Sigmoid colon (tissue), 7 donors: ENCODE results near the gene ENPP7. TPM values are rescaled to one million over a fixed set of nuclear protein-coding genes. Genes with fewer than 3 reads are reported as not detected.

Experiments
- DNase-seq: peaks from one replicate; pipeline ENCODE4 v3.0.0-alpha.2; 2019
- H3K27ac ChIP-seq, 4 donors: fragments of 200-600 bp; sonication (generic); one replicate each; pipeline ENCODE4 v1.5.1; 2016 to 2019; ENCODE audit warnings: mild to moderate bottlenecking in 1 of 4
- H3K27me3 ChIP-seq, 3 donors: fragments of 200-600 bp; sonication (generic); one replicate each; pipeline ENCODE4 v1.5.1; 2019; ENCODE audit warnings: mild to moderate bottlenecking in 1 of 3
- H3K36me3 ChIP-seq, 4 donors: fragments of 200-600 bp; sonication (generic); one replicate each; pipeline ENCODE4 v1.5.1; 2016 to 2019
- H3K4me1 ChIP-seq, 4 donors: fragments of 200-600 bp; sonication (generic); one replicate each; pipeline ENCODE4 v1.5.1; 2017 to 2019
- H3K4me3 ChIP-seq, 4 donors: fragments of 200-600 bp; sonication (generic); one replicate each; pipeline ENCODE4 v1.5.1; 2017 to 2019; ENCODE audit warnings: mild to moderate bottlenecking in 2 of 4, moderate library complexity in 1 of 4
- H3K9me3 ChIP-seq, 4 donors: fragments of 200-600 bp in 3 of 4; sonication (generic) in 3 of 4; one replicate each; pipeline versions ENCODE4 v1.5.1 to v1.6.1; 2013 to 2019
- CTCF ChIP-seq, 4 experiments: fragments of 450-650 bp in 3 of 4; fragments of 200-600 bp in 1 of 4; IDR thresholded peaks; one replicate each; pipeline ENCODE4 v1.5.1; 2016 to 2019; ENCODE audit warnings: antibody characterized with exemption in 4 of 4, mild to moderate bottlenecking in 3 of 4, moderate library complexity in 2 of 4
- EP300 ChIP-seq, 4 donors: sonication (generic); formaldehyde crosslinking; IDR thresholded peaks; one replicate each; pipeline ENCODE4 v1.6.1; 2017; ENCODE audit warnings: antibody characterized with exemption in 4 of 4
- POLR2A ChIP-seq, 2 donors: fragments of 450-650 bp; IDR thresholded peaks; one replicate each; pipeline ENCODE4 v1.6.1; 2016; ENCODE audit warnings: antibody characterized with exemption in 2 of 2, mild to moderate bottlenecking in 2 of 2, moderate library complexity in 2 of 2
- POLR2AphosphoS5 ChIP-seq, 4 donors: sonication (generic); formaldehyde crosslinking; IDR thresholded peaks; one replicate each; pipeline ENCODE4 v1.6.1; 2017; ENCODE audit warnings: antibody characterized with exemption in 4 of 4
- WGBS, 2 donors: extraction: QIAGEN DNeasy Blood & Tissue Kit; methylation state at CpG; one replicate each; pipeline ENCODE4 v1.1.7; 2013; 5-methylcytosine and 5-hydroxymethylcytosine counted together
- intact Hi-C: fragments of 100-400 bp; cut with DNase I; formaldehyde crosslinking; loops from one replicate; pipeline ENCODE4 v1.15.1; 2023
- polyA plus RNA-seq, 3 donors: library from polyadenylated mRNA; stranded (reverse); fragments of 200-250 nt; gene quantifications; one replicate each; pipeline ENCODE4 v1.2.3, GENCODE V29; 2013
- total RNA-seq, 4 donors: library from RNA; depleted of rRNA; stranded (reverse); fragments of >200 nt; gene quantifications; one replicate each; pipeline ENCODE4 v1.1.0, GENCODE V29; 2016
- donor health status: healthy with polysubstance abuse.
- donor health status: Bipolar disorder and iron deficiency.
- donor health status: healthy.

ENPP7 gene
- total and polyA plus RNA-seq, 7 donors = not detected

DNA sequence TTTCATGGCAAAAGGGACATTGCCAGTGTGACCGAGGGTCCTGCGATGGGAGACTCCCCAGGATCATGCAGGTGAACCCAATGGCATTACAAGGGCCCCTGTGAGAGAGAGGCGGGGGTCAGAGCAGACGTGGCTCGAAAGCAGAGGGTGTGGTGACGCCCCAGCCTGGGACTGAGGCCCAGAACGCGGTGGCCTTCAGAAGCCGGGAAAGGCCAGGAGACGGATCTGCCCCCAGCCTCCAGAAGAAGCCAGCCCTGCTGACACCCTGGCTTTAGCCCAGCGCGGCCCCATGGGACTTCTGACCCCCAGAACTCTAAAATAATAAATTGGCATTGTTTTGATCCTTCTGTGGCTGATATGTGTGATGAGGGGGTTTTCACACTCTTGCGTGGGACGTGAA lies 17.4 kb upstream of the ENPP7 start:
- Histone ChIP-seq H3K27me3 (peaks cover 0 to 21% (median 0%) of the 10 kb centered on the region in 3 donors), H3K4me1 (peaks cover 0 to 5% (median 2%) of the 10 kb centered on the region in 4 donors), H3K27ac (no peak overlapping the region), H3K9me3 (no peaks in the 10 kb centered on the region), H3K36me3 (no peaks in the 10 kb centered on the region), H3K4me3 (no peak overlapping the region)
- intact Hi-C loops = no loop called here
- DNase-seq = no peak
- 81 to 83% methylated on average over 14 of the region's 14 CpGs for WGBS, 2 donors
- TF ChIP-seq EP300 (IDR thresholded peaks at IDR 0.05) = no peak

GRCh38 chr17:79714176-79715097 lies 16.3 kb upstream of the ENPP7 start:
- Histone ChIP-seq H3K4me3 (no peak overlapping the region), H3K4me1 (no peaks in the 10 kb centered on the region), H3K9me3 (no peaks in the 10 kb centered on the region), H3K27ac (no peak overlapping the region), H3K27me3 (peaks cover 0 to 21% (median 0%) of the 10 kb centered on the region in 3 donors), H3K36me3 (no peaks in the 10 kb centered on the region)
- intact Hi-C loops = no loop called here
- 84 to 89% methylated on average over 30 of the region's 30 CpGs for WGBS, 2 donors
- no peak for TF ChIP-seq POLR2A (IDR thresholded peaks at IDR 0.05)
- TF ChIP-seq CTCF (IDR thresholded peaks at IDR 0.05) = no peak
- no peak for TF ChIP-seq POLR2AphosphoS5 (IDR thresholded peaks at IDR 0.05)
- TF ChIP-seq EP300 (IDR thresholded peaks at IDR 0.05) = no peak
- DNase-seq = no peak

- no peak overlapping the region for H3K27ac ChIP-seq
- H3K27me3 ChIP-seq = peaks cover 0 to 21% (median 0%) of the 10 kb centered on the region in 3 donors
- no peaks in the 10 kb centered on the region for H3K4me1 ChIP-seq
- H3K36me3 ChIP-seq = no peaks in the 10 kb centered on the region
- no peaks in the 10 kb centered on the region for H3K9me3 ChIP-seq
- no peak for DNase-seq
- WGBS, 2 donors = 22 to 49% methylated on average over 16 of the region's 16 CpGs
- no peak for TF ChIP-seq POLR2AphosphoS5 (IDR thresholded peaks at IDR 0.05)
- intact Hi-C loops = no loop called here
- no peak overlapping the region for H3K4me3 ChIP-seq
Observed at GRCh38 chr17:79715098-79715942, 15.4 kb upstream of the ENPP7 start.

- H3K27ac ChIP-seq = no peak overlapping the region
- no peak for TF ChIP-seq POLR2AphosphoS5 (IDR thresholded peaks at IDR 0.05)
- no peak for TF ChIP-seq POLR2A (IDR thresholded peaks at IDR 0.05)
- TF ChIP-seq EP300 (IDR thresholded peaks at IDR 0.05) = no peak
- TF ChIP-seq CTCF (IDR thresholded peaks at IDR 0.05) = no peak
- peaks cover 0 to 21% (median 0%) of the 10 kb centered on the region in 3 donors for H3K27me3 ChIP-seq
- intact Hi-C loops = no loop called here
- 64 to 75% methylated on average over 25 of the region's 25 CpGs for WGBS, 2 donors
- no peak for DNase-seq
- H3K9me3 ChIP-seq = no peaks in the 10 kb centered on the region
- no peaks in the 10 kb centered on the region for H3K36me3 ChIP-seq
- H3K4me3 ChIP-seq = no peak overlapping the region
- H3K4me1 ChIP-seq = no peaks in the 10 kb centered on the region
Observed at GRCh38 chr17:79715943-79716797, 14.6 kb upstream of the ENPP7 start.

GRCh38 chr17:79720705-79721292 lies 9.9 kb upstream of the ENPP7 start:
- Histone ChIP-seq H3K4me3 (no peak overlapping the region), H3K36me3 (no peaks in the 10 kb centered on the region), H3K27me3 (peaks cover 0 to 10% (median 0%) of the 10 kb centered on the region in 3 donors), H3K27ac (no peak overlapping the region), H3K9me3 (no peaks in the 10 kb centered on the region), H3K4me1 (no peaks in the 10 kb centered on the region)
- no peak for DNase-seq
- TF ChIP-seq POLR2AphosphoS5 (IDR thresholded peaks at IDR 0.05) = no peak
- TF ChIP-seq POLR2A (IDR thresholded peaks at IDR 0.05) = no peak
- intact Hi-C loops = no loop called here
- WGBS, 2 donors = 54 to 65% methylated on average over 15 of the region's 15 CpGs
